ENCODE results near the gene SLC7A14. TPM values are rescaled to one million over a fixed set of nuclear protein-coding genes. Genes with fewer than 3 reads are reported as not detected.

SLC7A14 gene
- total and polyA plus RNA-seq, 4 donors, result 0.01 to 0.06 (median 0.03) TPM; not detected in 1

DNA sequence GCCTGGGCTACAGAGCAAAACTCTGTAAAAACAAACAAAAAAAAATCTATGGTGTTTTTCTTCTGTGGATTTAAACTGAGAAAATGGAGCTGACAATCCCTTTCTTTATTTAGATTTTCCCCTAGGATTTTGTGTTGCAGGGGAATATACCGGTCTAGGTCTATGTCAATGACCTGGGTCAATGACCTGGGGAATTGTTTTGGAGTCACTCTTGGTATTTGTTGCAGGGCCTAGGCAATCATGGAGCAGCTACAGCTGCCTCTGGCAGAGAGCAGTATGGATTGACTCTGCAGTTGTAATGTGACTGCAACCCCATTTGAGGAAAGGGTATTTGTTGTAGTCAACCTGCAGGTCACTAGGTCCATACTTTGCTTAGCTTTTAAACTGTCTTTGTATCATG, 37.6 kb upstream of the SLC7A14 start:
- peaks cover 0 to 4% (median 0%) of the 10 kb centered on the region in 4 donors for H3K9me3 ChIP-seq (ENCODE audit: control insufficient read depth in 4 of 4, insufficient read depth in 3 of 4, low read length in 3 of 4)
- H3K27me3 ChIP-seq (ENCODE audit: control insufficient read depth in 3 of 3, insufficient read depth in 3 of 3, low read length in 2 of 3), result no peaks in the 10 kb centered on the region
- no peak overlapping the region for H3K9ac ChIP-seq (ENCODE audit: insufficient read depth in 1 of 2, low read length in 2 of 2)
- H3K36me3 ChIP-seq (ENCODE audit: control insufficient read depth in 4 of 4, insufficient read depth in 4 of 4, low read length in 4 of 4), result no peaks in the 10 kb centered on the region
- H3K27ac ChIP-seq (ENCODE audit: low read depth in 1 of 2, low read length in 1 of 2), result no peak overlapping the region
- TF ChIP-seq, protein P1, sequence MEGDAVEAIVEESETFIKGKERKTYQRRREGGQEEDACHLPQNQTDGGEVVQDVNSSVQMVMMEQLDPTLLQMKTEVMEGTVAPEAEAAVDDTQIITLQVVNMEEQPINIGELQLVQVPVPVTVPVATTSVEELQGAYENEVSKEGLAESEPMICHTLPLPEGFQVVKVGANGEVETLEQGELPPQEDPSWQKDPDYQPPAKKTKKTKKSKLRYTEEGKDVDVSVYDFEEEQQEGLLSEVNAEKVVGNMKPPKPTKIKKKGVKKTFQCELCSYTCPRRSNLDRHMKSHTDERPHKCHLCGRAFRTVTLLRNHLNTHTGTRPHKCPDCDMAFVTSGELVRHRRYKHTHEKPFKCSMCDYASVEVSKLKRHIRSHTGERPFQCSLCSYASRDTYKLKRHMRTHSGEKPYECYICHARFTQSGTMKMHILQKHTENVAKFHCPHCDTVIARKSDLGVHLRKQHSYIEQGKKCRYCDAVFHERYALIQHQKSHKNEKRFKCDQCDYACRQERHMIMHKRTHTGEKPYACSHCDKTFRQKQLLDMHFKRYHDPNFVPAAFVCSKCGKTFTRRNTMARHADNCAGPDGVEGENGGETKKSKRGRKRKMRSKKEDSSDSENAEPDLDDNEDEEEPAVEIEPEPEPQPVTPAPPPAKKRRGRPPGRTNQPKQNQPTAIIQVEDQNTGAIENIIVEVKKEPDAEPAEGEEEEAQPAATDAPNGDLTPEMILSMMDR (IDR thresholded peaks at IDR 0.05; ENCODE audit: control extremely low read depth, extremely low read depth), result no peak
- WGBS, 2 donors, result 39 to 68% methylated on average over 1 of the region's 1 CpG
- DNase-seq (no peak), ATAC-seq (ENCODE audit: insufficient read depth, low FRiP score) (no peak)
- no peak overlapping the region for H3K4me3 ChIP-seq
- peaks cover 0 to 10% (median 0%) of the 10 kb centered on the region in 5 donors for H3K4me1 ChIP-seq (ENCODE audit: control insufficient read depth in 5 of 5, insufficient read depth in 5 of 5, low read length in 5 of 5)

DNA sequence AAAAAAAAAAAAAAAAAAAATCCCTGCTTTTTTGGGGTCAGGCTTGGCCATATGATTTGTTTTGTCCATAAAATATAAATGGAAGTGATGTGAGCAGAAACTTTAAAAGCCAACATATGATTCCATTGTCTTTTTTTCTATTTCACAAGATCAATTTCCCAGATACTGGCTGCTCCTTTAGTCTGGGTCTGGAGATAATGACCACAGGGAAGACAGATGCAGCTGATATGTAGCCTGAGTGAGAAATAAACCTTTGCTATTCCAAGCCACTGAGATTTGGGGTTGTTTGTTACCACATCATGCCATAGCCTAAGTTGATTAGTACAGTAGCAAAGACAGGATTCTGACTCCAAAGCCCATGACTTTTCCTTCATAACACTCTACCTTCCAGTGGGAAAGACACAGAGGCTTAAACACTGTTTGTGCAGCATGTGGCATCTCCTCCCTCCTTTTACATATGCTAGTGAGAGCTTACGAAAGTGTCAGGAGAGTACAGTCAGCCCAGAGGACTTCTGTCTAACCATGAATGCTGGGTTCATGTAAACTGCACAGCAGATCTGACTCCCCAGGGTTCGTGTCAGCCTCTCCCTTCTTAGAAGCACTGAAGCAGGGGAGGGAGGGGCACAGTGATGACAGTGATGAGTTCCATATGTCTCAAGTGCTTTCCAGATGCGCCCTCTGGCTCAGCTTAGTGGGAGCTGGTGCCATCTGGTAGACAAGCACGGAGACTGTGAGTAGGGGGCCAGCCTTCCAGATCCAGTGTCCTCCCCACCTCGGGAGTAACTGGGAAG, 36.7 kb upstream of the SLC7A14 start:
- Histone ChIP-seq H3K4me3 (no peak overlapping the region), H3K27ac (ENCODE audit: low read depth in 1 of 2, low read length in 1 of 2) (no peak overlapping the region), H3K9ac (ENCODE audit: insufficient read depth in 1 of 2, low read length in 2 of 2) (no peak overlapping the region), H3K9me3 (ENCODE audit: control insufficient read depth in 4 of 4, insufficient read depth in 3 of 4, low read length in 3 of 4) (peaks cover 0 to 4% (median 0%) of the 10 kb centered on the region in 4 donors), H3K36me3 (ENCODE audit: control insufficient read depth in 4 of 4, insufficient read depth in 4 of 4, low read length in 4 of 4) (no peaks in the 10 kb centered on the region), H3K27me3 (ENCODE audit: control insufficient read depth in 3 of 3, insufficient read depth in 3 of 3, low read length in 2 of 3) (no peaks in the 10 kb centered on the region), H3K4me1 (ENCODE audit: control insufficient read depth in 5 of 5, insufficient read depth in 5 of 5, low read length in 5 of 5) (peaks cover 0 to 10% (median 0%) of the 10 kb centered on the region in 5 donors)
- DNase-seq, result peak; percentile 87 to 96 (median 94)
- 35 to 47% methylated on average over 5 of the region's 5 CpGs for WGBS, 2 donors
- TF ChIP-seq, protein P1 (IDR thresholded peaks at IDR 0.05; ENCODE audit: control extremely low read depth, extremely low read depth), result no peak
- ATAC-seq (ENCODE audit: insufficient read depth, low FRiP score), result peak; percentile 19

DNA sequence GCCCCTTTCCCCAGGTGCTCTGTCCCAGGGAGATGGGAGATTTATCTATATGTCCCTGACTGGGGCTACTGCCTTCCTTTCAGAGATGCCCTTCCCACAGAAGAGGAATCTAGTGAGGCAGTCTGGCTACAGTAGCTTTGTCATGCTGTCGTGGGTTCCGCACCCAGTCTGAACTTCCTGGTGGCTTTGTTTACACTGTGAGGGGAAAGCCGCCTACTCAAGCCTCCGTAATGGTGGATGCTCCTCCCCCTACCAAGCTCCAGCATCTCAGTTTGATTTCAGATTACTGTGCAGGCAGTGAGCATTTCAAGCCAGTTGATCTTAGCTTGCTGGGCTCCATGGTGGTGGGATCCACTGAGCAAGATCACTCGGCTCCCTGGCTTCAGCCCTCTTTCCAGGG, 35.4 kb upstream of the SLC7A14 start:
- H3K9ac ChIP-seq (ENCODE audit: insufficient read depth in 1 of 2, low read length in 2 of 2), result no peak overlapping the region
- ATAC-seq (ENCODE audit: insufficient read depth, low FRiP score), result no peak
- 70 to 72% methylated on average over 5 of the region's 5 CpGs for WGBS, 2 donors

More for the DNA sequence above, 35.4 kb upstream of the SLC7A14 start:
- H3K4me3 ChIP-seq, result no peak overlapping the region
- TF ChIP-seq, protein P1 (IDR thresholded peaks at IDR 0.05; ENCODE audit: control extremely low read depth, extremely low read depth), result no peak
- H3K4me1 ChIP-seq (ENCODE audit: control insufficient read depth in 5 of 5, insufficient read depth in 5 of 5, low read length in 5 of 5), result peaks cover 0 to 10% (median 0%) of the 10 kb centered on the region in 5 donors
- no peak for DNase-seq
- H3K27ac ChIP-seq (ENCODE audit: low read depth in 1 of 2, low read length in 1 of 2), result no peak overlapping the region
- H3K36me3 ChIP-seq (ENCODE audit: control insufficient read depth in 4 of 4, insufficient read depth in 4 of 4, low read length in 4 of 4), result no peaks in the 10 kb centered on the region
- no peaks in the 10 kb centered on the region for H3K27me3 ChIP-seq (ENCODE audit: control insufficient read depth in 3 of 3, insufficient read depth in 3 of 3, low read length in 2 of 3)
- peaks cover 0 to 4% (median 0%) of the 10 kb centered on the region in 4 donors for H3K9me3 ChIP-seq (ENCODE audit: control insufficient read depth in 4 of 4, insufficient read depth in 3 of 4, low read length in 3 of 4)

All from lung (tissue), 12 donors.